HEK293 (cell line): ENCODE data around the gene ASCL2.

ENCODE experiments used
- CTCF ChIA-PET: fragments of 350-600 bp; formaldehyde crosslinking; extraction: SDS; loops from one replicate; lab custom pipeline; 2021; ENCODE audit warnings: antibody characterized with exemption; lab: Yijun Ruan, JAX
- POLR2A ChIA-PET: fragments of 300-600 bp; formaldehyde crosslinking; extraction: SDS; loops from one replicate; lab custom pipeline; 2020; ENCODE audit warnings: antibody characterized with exemption, inconsistent platforms; lab: Yijun Ruan, JAX
- H3K27ac ChIP-seq: fragments of 200-500 bp; sonication (Bioruptor generic); 2 replicates; pipeline ENCODE4 v1.5.1; 2014; ENCODE audit warnings: low read depth, low read length, control low read depth, inconsistent platforms; ENCODE audit errors: extremely low read depth
- H3K36me3 ChIP-seq, 2 experiments: fragments of 200-500 bp in 1 of 2; sonication (Bioruptor generic) in 1 of 2; 1 replicate in 1 of 2; 2 replicates in 1 of 2; pipeline ENCODE4 v1.5.1; 2014 to 2017; ENCODE audit warnings: inconsistent platforms in 2 of 2, low read length in 2 of 2; ENCODE audit not compliant: control insufficient read depth in 2 of 2, insufficient read depth in 1 of 2
- H3K4me1 ChIP-seq: fragments of 200-500 bp; sonication (Bioruptor generic); 2 replicates; pipeline ENCODE4 v1.5.1; 2014; ENCODE audit warnings: mild to moderate bottlenecking, low read length, inconsistent platforms; ENCODE audit not compliant: control insufficient read depth, insufficient read depth
- H3K4me3 ChIP-seq: 2 replicates; pipeline ENCODE4 v1.5.1; 2011; ENCODE audit warnings: low read depth, mild to moderate bottlenecking, control low read depth, low read length, moderate library complexity
- H3K9me3 ChIP-seq: fragments of 200-500 bp; sonication (Bioruptor generic); 2 replicates; pipeline ENCODE4 v1.5.1; 2014; ENCODE audit warnings: low read depth, low read length, inconsistent platforms; ENCODE audit not compliant: control insufficient read depth, insufficient read depth
- GLI4 ChIP-seq: fragments of 450-650 bp; formaldehyde crosslinking; IDR thresholded peaks from 2 replicates; pipeline ENCODE4 v1.5.1; 2016; ENCODE audit warnings: missing biosample characterization, missing genetic modification characterization
- HOXA7 ChIP-seq: sonication (generic); formaldehyde crosslinking; IDR thresholded peaks from 2 replicates; pipeline ENCODE4 v1.8.1; 2022; ENCODE audit warnings: missing genetic modification reagents, borderline replicate concordance
- HOXD13 ChIP-seq: sonication (generic); formaldehyde crosslinking; IDR thresholded peaks from 2 replicates; pipeline ENCODE4 v1.8.0; 2022; ENCODE audit warnings: missing genetic modification reagents, borderline replicate concordance
- KLF8 ChIP-seq: fragments of 450-650 bp; formaldehyde crosslinking; IDR thresholded peaks from 2 replicates; pipeline ENCODE4 v1.5.1; 2016; ENCODE audit warnings: missing biosample characterization, missing genetic modification characterization
- PRDM10 ChIP-seq: fragments of 450-650 bp; formaldehyde crosslinking; IDR thresholded peaks from 2 replicates; pipeline ENCODE4 v1.5.1; 2016; ENCODE audit warnings: missing biosample characterization, missing genetic modification characterization
- SALL2 ChIP-seq: fragments of 450-650 bp; formaldehyde crosslinking; IDR thresholded peaks from 2 replicates; pipeline ENCODE4 v1.5.0; 2017; ENCODE audit warnings: missing biosample characterization, mild to moderate bottlenecking, missing genetic modification characterization, borderline replicate concordance
- SCRT2 ChIP-seq: fragments of 450-650 bp; formaldehyde crosslinking; IDR thresholded peaks from 2 replicates; pipeline ENCODE4 v1.5.1; 2016; ENCODE audit warnings: missing biosample characterization, missing genetic modification characterization
- SP3 ChIP-seq: fragments of 450-650 bp; formaldehyde crosslinking; IDR thresholded peaks from 2 replicates; pipeline ENCODE4 v1.5.1; 2016; ENCODE audit warnings: missing biosample characterization, missing genetic modification characterization
- TCF7L2 ChIP-seq: IDR thresholded peaks from 2 replicates; pipeline ENCODE4 v1.6.1; 2011; ENCODE audit warnings: low read depth, mild to moderate bottlenecking, inconsistent platforms, low read length, moderate library complexity, borderline replicate concordance
- YY1 ChIP-seq: fragments of 450-650 bp; formaldehyde crosslinking; IDR thresholded peaks from 2 replicates; pipeline ENCODE4 v1.5.1; 2018; ENCODE audit warnings: missing biosample characterization, missing genetic modification characterization
- ZBTB17 ChIP-seq: fragments of 450-650 bp; formaldehyde crosslinking; IDR thresholded peaks from 2 replicates; pipeline ENCODE4 v1.5.1; 2016; ENCODE audit warnings: missing biosample characterization, missing genetic modification characterization
- ZBTB48 ChIP-seq: fragments of 450-650 bp; formaldehyde crosslinking; IDR thresholded peaks from 2 replicates; pipeline ENCODE4 v1.5.1; 2016; ENCODE audit warnings: missing biosample characterization, missing genetic modification characterization
- ZIC2 ChIP-seq: fragments of 450-650 bp; formaldehyde crosslinking; IDR thresholded peaks from 2 replicates; pipeline ENCODE4 v1.5.1; 2016; ENCODE audit warnings: missing biosample characterization, missing genetic modification characterization
- ZNF133 ChIP-seq: fragments of 450-650 bp; formaldehyde crosslinking; IDR thresholded peaks from 2 replicates; pipeline ENCODE4 v1.5.1; 2016; ENCODE audit warnings: missing biosample characterization, missing genetic modification characterization
- ZNF311 ChIP-seq: fragments of 450-650 bp; formaldehyde crosslinking; IDR thresholded peaks from 2 replicates; pipeline ENCODE4 v1.5.1; 2017; ENCODE audit warnings: missing biosample characterization, missing genetic modification characterization, borderline replicate concordance
- ZNF433 ChIP-seq: fragments of 450-650 bp; formaldehyde crosslinking; IDR thresholded peaks from 2 replicates; pipeline ENCODE4 v1.5.1; 2016; ENCODE audit warnings: missing biosample characterization, missing genetic modification characterization, low read depth
- ZNF510 ChIP-seq: fragments of 450-650 bp; formaldehyde crosslinking; IDR thresholded peaks from 2 replicates; pipeline ENCODE4 v1.5.1; 2018; ENCODE audit warnings: mild to moderate bottlenecking, missing genetic modification characterization, missing biosample characterization; ENCODE audit not compliant: insufficient replicate concordance
- ZNF621 ChIP-seq: fragments of 450-650 bp; formaldehyde crosslinking; IDR thresholded peaks from 2 replicates; pipeline ENCODE4 v1.5.1; 2017; ENCODE audit warnings: missing biosample characterization, missing genetic modification characterization
- ZNF623 ChIP-seq: fragments of 450-650 bp; formaldehyde crosslinking; IDR thresholded peaks from 2 replicates; pipeline ENCODE4 v1.5.1; 2016; ENCODE audit warnings: missing biosample characterization, missing genetic modification characterization
- ZNF654 ChIP-seq: fragments of 450-650 bp; formaldehyde crosslinking; IDR thresholded peaks from 2 replicates; pipeline ENCODE4 v1.5.1; 2016; ENCODE audit warnings: low read depth, missing biosample characterization, missing genetic modification characterization
- ZNF670 ChIP-seq: fragments of 450-650 bp; formaldehyde crosslinking; IDR thresholded peaks from 2 replicates; pipeline ENCODE4 v1.5.1; 2016; ENCODE audit warnings: missing biosample characterization, missing genetic modification characterization, low read depth
- ZNF776 ChIP-seq: fragments of 450-650 bp; formaldehyde crosslinking; IDR thresholded peaks from 2 replicates; pipeline ENCODE4 v1.5.0; 2017; ENCODE audit warnings: missing biosample characterization, missing genetic modification characterization, borderline replicate concordance
- ZNF837 ChIP-seq: fragments of 450-650 bp; formaldehyde crosslinking; IDR thresholded peaks from 2 replicates; pipeline ENCODE4 v1.5.1; 2016; ENCODE audit warnings: missing biosample characterization, missing genetic modification characterization
- TF ChIP-seq, protein P1 (sequence below): fragments of 450-650 bp; formaldehyde crosslinking; IDR thresholded peaks from 2 replicates; pipeline ENCODE4 v1.5.0; 2017; ENCODE audit warnings: missing biosample characterization, missing genetic modification characterization, borderline replicate concordance

ASCL2 gene

GRCh38 chr11:2304506-2305139, 34.2 kb upstream of the ASCL2 start:
- TF ChIP-seq ZNF510 (tag by site-specific recombination) (no peak), PRDM10 (tag by site-specific recombination) (no peak), ZNF133 (tag by site-specific recombination) (no peak), SCRT2 (no peak), HOXA7 (CRISPR knock-in tag) (no peak)
- Histone ChIP-seq H3K4me3 (no peak overlapping the region), H3K4me1 (no peaks in the 10 kb centered on the region), H3K9me3 (no peaks in the 10 kb centered on the region), H3K27ac (no peak overlapping the region), H3K36me3 (no peaks in the 10 kb centered on the region)
- POLR2A ChIA-PET, result interaction anchor here (0.6 to 3.1 kb wide), 5 partner anchors 13 to 116 kb away, joined by 3 to 19 read pairs (median 4); partner anchors contain the start of gene TSSC4
- CTCF ChIA-PET, result interaction anchor here (0.5 to 9.4 kb wide), 38 partner anchors 9 to 1396 kb away, joined by 3 to 297 read pairs (median 4); partner anchors contain the start of genes CD81 and TSSC4

GRCh38 chr11:2303627-2304505, 33.5 kb upstream of the ASCL2 start:
- Histone ChIP-seq H3K4me1 (no peaks in the 10 kb centered on the region), H3K27ac (no peak overlapping the region), H3K4me3 (no peak overlapping the region), H3K9me3 (no peaks in the 10 kb centered on the region), H3K36me3 (no peaks in the 10 kb centered on the region)
- POLR2A ChIA-PET, result interaction anchor here (1.4 to 3.1 kb wide), 3 partner anchors 73 to 116 kb away, joined by 4 to 19 read pairs (median 4); partner anchors contain the start of gene TSSC4
- CTCF ChIA-PET, result interaction anchor here (0.6 to 9.4 kb wide), 17 partner anchors 8 to 228 kb away, joined by 3 to 297 read pairs (median 4); partner anchors contain the start of gene TSSC4
- TF ChIP-seq ZBTB48 (no peak), ZNF670 (tag by site-specific recombination) (no peak), TCF7L2 (no peak), ZBTB17 (tag by site-specific recombination) (no peak), GLI4 (tag by site-specific recombination) (no peak), ZNF621 (tag by site-specific recombination) (no peak), ZNF654 (no peak), HOXD13 (CRISPR knock-in tag) (no peak), ZNF433 (tag by site-specific recombination) (no peak)

- Histone ChIP-seq H3K27ac (no peak overlapping the region), H3K4me3 (no peak overlapping the region), H3K9me3 (no peaks in the 10 kb centered on the region), H3K36me3 (no peaks in the 10 kb centered on the region), H3K4me1 (no peaks in the 10 kb centered on the region)
- POLR2A ChIA-PET, result no interaction called here
- CTCF ChIA-PET, result interaction anchor here (1.3 to 9.4 kb wide), 2 partner anchors 26 to 118 kb away, joined by 3 to 297 read pairs; no protein-coding TSS in a partner anchor
- TF ChIP-seq, protein P1, sequence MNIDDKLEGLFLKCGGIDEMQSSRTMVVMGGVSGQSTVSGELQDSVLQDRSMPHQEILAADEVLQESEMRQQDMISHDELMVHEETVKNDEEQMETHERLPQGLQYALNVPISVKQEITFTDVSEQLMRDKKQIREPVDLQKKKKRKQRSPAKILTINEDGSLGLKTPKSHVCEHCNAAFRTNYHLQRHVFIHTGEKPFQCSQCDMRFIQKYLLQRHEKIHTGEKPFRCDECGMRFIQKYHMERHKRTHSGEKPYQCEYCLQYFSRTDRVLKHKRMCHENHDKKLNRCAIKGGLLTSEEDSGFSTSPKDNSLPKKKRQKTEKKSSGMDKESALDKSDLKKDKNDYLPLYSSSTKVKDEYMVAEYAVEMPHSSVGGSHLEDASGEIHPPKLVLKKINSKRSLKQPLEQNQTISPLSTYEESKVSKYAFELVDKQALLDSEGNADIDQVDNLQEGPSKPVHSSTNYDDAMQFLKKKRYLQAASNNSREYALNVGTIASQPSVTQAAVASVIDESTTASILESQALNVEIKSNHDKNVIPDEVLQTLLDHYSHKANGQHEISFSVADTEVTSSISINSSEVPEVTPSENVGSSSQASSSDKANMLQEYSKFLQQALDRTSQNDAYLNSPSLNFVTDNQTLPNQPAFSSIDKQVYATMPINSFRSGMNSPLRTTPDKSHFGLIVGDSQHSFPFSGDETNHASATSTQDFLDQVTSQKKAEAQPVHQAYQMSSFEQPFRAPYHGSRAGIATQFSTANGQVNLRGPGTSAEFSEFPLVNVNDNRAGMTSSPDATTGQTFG (tag by site-specific recombination), result no peak
- TF ChIP-seq YY1 (no peak), SP3 (no peak), KLF8 (no peak), ZIC2 (tag by site-specific recombination) (no peak), ZNF623 (no peak), SALL2 (tag by site-specific recombination) (no peak), ZNF837 (tag by site-specific recombination) (no peak), ZNF776 (tag by site-specific recombination) (no peak), ZNF311 (tag by site-specific recombination) (no peak)
Measured at GRCh38 chr11:2302896-2303626, 32.7 kb upstream of the ASCL2 start.
